NT2/D1 (cell line): ENCODE data around the gene RNU6-1.

Experiments
- DNase-seq: peaks from one replicate; pipeline ENCODE4 v3.0.0-alpha.2; 2011; ENCODE audit warnings: low read depth, low spot score
- H3K27me3 ChIP-seq: 2 replicates; pipeline ENCODE4 v1.6.0; 2011; ENCODE audit warnings: mild to moderate bottlenecking; ENCODE audit not compliant: insufficient read length, insufficient read depth
- H3K36me3 ChIP-seq: 2 replicates; pipeline ENCODE4 v1.6.1; 2011; ENCODE audit warnings: mild to moderate bottlenecking, low read length, mixed read lengths; ENCODE audit not compliant: insufficient read depth, insufficient read length
- H3K4me1 ChIP-seq: 2 replicates; pipeline ENCODE4 v1.5.1; 2011; ENCODE audit not compliant: insufficient read depth, insufficient read length
- H3K4me3 ChIP-seq: 2 replicates; pipeline ENCODE4 v1.5.1; 2011; ENCODE audit warnings: low read depth; ENCODE audit not compliant: insufficient read length
- H3K9ac ChIP-seq: 2 replicates; pipeline ENCODE4 v1.6.0; 2011; ENCODE audit warnings: low read depth; ENCODE audit not compliant: insufficient read length
- H3K9me3 ChIP-seq: 2 replicates; pipeline ENCODE4 v1.5.1; 2011; ENCODE audit warnings: mild to moderate bottlenecking, low read length; ENCODE audit not compliant: insufficient read depth
- SUZ12 ChIP-seq: IDR thresholded peaks from 2 replicates; pipeline ENCODE4 v1.6.1; 2011; ENCODE audit not compliant: insufficient read length, insufficient read depth; ENCODE audit errors: extremely low read depth
- YY1 ChIP-seq: IDR thresholded peaks from 2 replicates; pipeline ENCODE4 v1.6.1; 2011; ENCODE audit not compliant: insufficient read length, insufficient read depth
- ZNF274 ChIP-seq: IDR thresholded peaks from 2 replicates; pipeline ENCODE4 v1.6.1; 2011; ENCODE audit warnings: mild to moderate bottlenecking, low read depth, low read length

Gene RNU6-1

GRCh38 chr15:67855842-67856241, 16.0 kb upstream of the RNU6-1 start:
- Histone ChIP-seq H3K4me3 (no peak overlapping the region), H3K27me3 (no peaks in the 10 kb centered on the region), H3K9me3 (no peaks in the 10 kb centered on the region), H3K9ac (no peak overlapping the region), H3K4me1 (peaks cover 12% of the 10 kb centered on the region), H3K36me3 (no peaks in the 10 kb centered on the region)
- DNase-seq: no peak
- TF ChIP-seq YY1 (no peak), SUZ12 (no peak), ZNF274 (no peak)

- TF ChIP-seq ZNF274 (no peak), SUZ12 (no peak), YY1 (no peak)
- no peak overlapping the region for H3K9ac ChIP-seq
- no peaks in the 10 kb centered on the region for H3K36me3 ChIP-seq
- H3K4me3 ChIP-seq: no peak overlapping the region
- H3K4me1 ChIP-seq: peaks cover 9% of the 10 kb centered on the region
- no peaks in the 10 kb centered on the region for H3K27me3 ChIP-seq
- DNase-seq: no peak
- H3K9me3 ChIP-seq: peaks cover 4% of the 10 kb centered on the region
These were observed 14.5 kb upstream of the RNU6-1 start for GRCh38 chr15:67854358-67854757.

DNA sequence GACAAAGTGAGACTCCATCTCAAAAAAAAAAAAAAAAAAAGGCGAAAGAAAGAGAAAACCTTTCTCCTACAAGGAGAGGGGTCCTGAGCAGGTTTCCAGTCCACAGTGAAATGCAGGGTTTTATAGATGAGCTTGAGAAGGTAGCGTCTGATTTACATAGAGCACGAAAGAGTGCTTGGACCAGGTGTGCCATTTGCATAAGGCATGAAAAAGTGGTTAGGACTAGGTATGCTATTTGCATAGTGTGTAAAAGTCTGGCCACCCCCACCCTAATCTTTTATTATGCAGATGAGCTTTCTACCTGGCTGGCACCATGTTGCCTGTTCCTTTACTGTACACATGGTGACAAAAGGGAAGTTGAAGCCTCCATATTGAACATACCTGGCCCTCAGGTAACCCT, 13.6 kb upstream of the RNU6-1 start:
- DNase-seq: no peak
- H3K9ac ChIP-seq: no peak overlapping the region
- TF ChIP-seq ZNF274: no peak
- TF ChIP-seq SUZ12: no peak
- TF ChIP-seq YY1: no peak
- H3K9me3 ChIP-seq: peaks cover 7% of the 10 kb centered on the region
- no peak overlapping the region for H3K4me3 ChIP-seq
- no peaks in the 10 kb centered on the region for H3K36me3 ChIP-seq
- H3K4me1 ChIP-seq: peaks cover 9% of the 10 kb centered on the region
- no peaks in the 10 kb centered on the region for H3K27me3 ChIP-seq

GRCh38 chr15:67852418-67852817, 12.6 kb upstream of the RNU6-1 start:
- peaks cover 7% of the 10 kb centered on the region for H3K9me3 ChIP-seq
- no peaks in the 10 kb centered on the region for H3K27me3 ChIP-seq
- no peaks in the 10 kb centered on the region for H3K36me3 ChIP-seq
- no peak for DNase-seq
- H3K9ac ChIP-seq: no peak overlapping the region
- H3K4me1 ChIP-seq: peaks cover 8% of the 10 kb centered on the region
- no peak overlapping the region for H3K4me3 ChIP-seq
- TF ChIP-seq ZNF274: no peak

GRCh38 chr15:67850994-67851571, 11.2 kb upstream of the RNU6-1 start:
- H3K4me1 ChIP-seq: peaks cover 7% of the 10 kb centered on the region
- TF ChIP-seq YY1 (no peak), SUZ12 (no peak), ZNF274 (no peak)
- no peak overlapping the region for H3K9ac ChIP-seq
- DNase-seq: no peak
- no peak overlapping the region for H3K4me3 ChIP-seq
- H3K36me3 ChIP-seq: no peaks in the 10 kb centered on the region
- peaks cover 7% of the 10 kb centered on the region for H3K9me3 ChIP-seq
- no peaks in the 10 kb centered on the region for H3K27me3 ChIP-seq

DNA sequence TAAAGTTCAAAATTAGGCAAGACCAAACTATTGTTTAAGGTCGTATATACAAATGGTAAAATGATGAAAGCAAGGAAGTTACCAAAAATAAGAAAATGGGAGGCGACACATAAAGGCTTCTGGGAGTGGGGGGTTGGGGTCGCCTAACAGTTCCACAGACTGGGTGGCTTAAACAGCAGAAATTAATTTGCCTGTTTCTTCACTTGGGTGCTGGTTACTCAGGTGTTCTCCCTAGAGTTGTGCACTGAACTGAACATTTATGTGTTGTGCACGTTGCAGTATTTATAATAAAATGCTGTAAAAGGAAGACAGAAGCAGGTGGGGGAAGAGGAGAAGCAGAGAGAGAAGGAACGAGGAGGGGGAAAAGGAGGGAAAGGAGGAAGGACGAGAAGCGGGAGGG, 10.5 kb upstream of the RNU6-1 start:
- H3K27me3 ChIP-seq: no peaks in the 10 kb centered on the region
- no peak overlapping the region for H3K4me3 ChIP-seq
- H3K9me3 ChIP-seq: peaks cover 7% of the 10 kb centered on the region
- H3K9ac ChIP-seq: no peak overlapping the region
- no peaks in the 10 kb centered on the region for H3K36me3 ChIP-seq
- no peak for DNase-seq
- H3K4me1 ChIP-seq: peaks cover 7% of the 10 kb centered on the region
- TF ChIP-seq ZNF274: no peak
- TF ChIP-seq YY1: no peak
- no peak for TF ChIP-seq SUZ12

DNA sequence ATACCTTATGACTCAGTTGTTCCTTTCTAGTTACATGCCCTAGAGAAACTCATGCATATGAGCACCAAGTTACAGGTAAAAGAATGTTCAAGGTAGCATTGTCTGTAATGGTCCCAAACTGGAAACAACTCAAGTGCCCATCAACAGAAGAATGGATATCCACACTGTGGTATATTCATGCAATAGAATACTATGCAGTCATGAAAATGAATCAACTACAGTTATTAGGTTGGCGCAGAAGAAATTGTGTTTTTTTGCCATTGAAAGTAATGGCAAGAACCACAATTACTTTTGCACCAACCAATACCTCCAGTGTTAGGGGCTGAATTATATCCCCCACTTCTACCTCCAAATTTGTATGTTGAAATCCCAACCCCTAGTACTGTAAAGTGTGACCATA, 9.7 kb upstream of the RNU6-1 start:
- TF ChIP-seq SUZ12 (no peak), ZNF274 (no peak), YY1 (no peak)
- DNase-seq: no peak
- Histone ChIP-seq H3K27me3 (no peaks in the 10 kb centered on the region), H3K9me3 (peaks cover 7% of the 10 kb centered on the region), H3K4me1 (peaks cover 6% of the 10 kb centered on the region), H3K36me3 (no peaks in the 10 kb centered on the region), H3K4me3 (no peak overlapping the region), H3K9ac (no peak overlapping the region)

- no peak overlapping the region for H3K4me3 ChIP-seq
- H3K36me3 ChIP-seq: no peaks in the 10 kb centered on the region
- no peaks in the 10 kb centered on the region for H3K27me3 ChIP-seq
- no peak for DNase-seq
- TF ChIP-seq YY1 (no peak), ZNF274 (no peak)
- H3K9ac ChIP-seq: no peak overlapping the region
- peaks cover 7% of the 10 kb centered on the region for H3K9me3 ChIP-seq
- peaks cover 13% of the 10 kb centered on the region for H3K4me1 ChIP-seq
These were observed 6.1 kb upstream of the RNU6-1 start for GRCh38 chr15:67845974-67846373.
